Colonic mucosa (tissue), 4 donors: ENCODE measurements around the gene ATP1B1. TPM values are rescaled to one million over a fixed set of nuclear protein-coding genes. Genes with fewer than 3 reads are reported as not detected.
A peak's percentile ranks its signal among the peaks of the same experiment; 100 is the strongest.

Experiments
- DNase-seq: peaks from one replicate; pipeline ENCODE4 v3.0.0-alpha.2; 2020
- H3K27ac ChIP-seq: fragments of 200-600 bp; one replicate; pipeline ENCODE4 v1.8.0; 2021
- H3K27me3 ChIP-seq: fragments of 200-600 bp; one replicate; pipeline ENCODE4 v1.8.0; 2021
- H3K36me3 ChIP-seq: fragments of 200-600 bp; one replicate; pipeline ENCODE4 v1.8.0; 2021
- H3K4me1 ChIP-seq: fragments of 200-600 bp; one replicate; pipeline ENCODE4 v1.8.0; 2021; ENCODE audit warnings: mild to moderate bottlenecking
- H3K4me3 ChIP-seq: fragments of 200-600 bp; one replicate; pipeline ENCODE4 v1.8.0; 2021
- H3K9ac ChIP-seq, 2 donors: one replicate each; pipeline ENCODE4 v1.7.0; 2013; ENCODE audit warnings: control low read depth in 2 of 2, low read depth in 2 of 2, low read length in 2 of 2
- H3K9me3 ChIP-seq: fragments of 200-600 bp; one replicate; pipeline ENCODE4 v1.8.0; 2021
- CTCF ChIP-seq: fragments of 200-600 bp; IDR thresholded peaks from one replicate; pipeline ENCODE4 v1.8.0; 2022; ENCODE audit warnings: antibody characterized with exemption, mild to moderate bottlenecking
- intact Hi-C: fragments of 100-400 bp; cut with DNase I; formaldehyde crosslinking; loops from one replicate; pipeline ENCODE4 v1.14.1; 2022
- total RNA-seq, 2 donors: library from RNA; stranded (reverse); fragmentation: NEBNext Ultra II Directional in 1 of 2; extraction: Animal tissue kit (Norgen Biotek cat#: 25700) in 1 of 2; gene quantifications; one replicate each; pipeline ENCODE4 v1.2.1, GENCODE V29; 2021
- donor health status: healthy.
- donor health status: DM: no; HTN: no; CAD: no.
- donor health status: DM: no; HTN: no; CAD: no.

The ATP1B1 gene
- total RNA-seq, 2 donors from 2014 or later: 378 to 678 TPM

- TF ChIP-seq CTCF: no peak
- H3K27me3 ChIP-seq: no peaks in the 10 kb centered on the region
- no peaks in the 10 kb centered on the region for H3K9me3 ChIP-seq
- H3K9ac ChIP-seq: no peak overlapping the region
- H3K4me3 ChIP-seq: no peak overlapping the region
- no peak overlapping the region for H3K27ac ChIP-seq
- intact Hi-C loops: loop anchor here (10.0 kb wide), 1 partner anchor 518 kb away; no protein-coding TSS in a partner anchor
- DNase-seq: no peak
- H3K36me3 ChIP-seq: no peaks in the 10 kb centered on the region
- no peaks in the 10 kb centered on the region for H3K4me1 ChIP-seq
Observed at GRCh38 chr1:169133228-169133576, 26.7 kb downstream of the ATP1B1 start.

GRCh38 chr1:169133801-169134502 is 27.5 kb downstream of the ATP1B1 start:
- no peaks in the 10 kb centered on the region for H3K36me3 ChIP-seq
- no peaks in the 10 kb centered on the region for H3K27me3 ChIP-seq
- H3K9ac ChIP-seq: no peak overlapping the region
- peak; percentile 30 for TF ChIP-seq CTCF
- intact Hi-C loops: loop anchor here (10.0 kb wide), 1 partner anchor 519 kb away; no protein-coding TSS in a partner anchor
- no peak overlapping the region for H3K4me3 ChIP-seq
- no peak overlapping the region for H3K27ac ChIP-seq
- H3K9me3 ChIP-seq: no peaks in the 10 kb centered on the region
- H3K4me1 ChIP-seq: no peaks in the 10 kb centered on the region
- DNase-seq: no peak

GRCh38 chr1:169137357-169137756 is 30.9 kb downstream of the ATP1B1 start:
- no peak overlapping the region for H3K9ac ChIP-seq
- H3K4me3 ChIP-seq: no peak overlapping the region
- no peaks in the 10 kb centered on the region for H3K9me3 ChIP-seq
- H3K36me3 ChIP-seq: no peaks in the 10 kb centered on the region
- TF ChIP-seq CTCF: no peak
- DNase-seq: no peak
- no peaks in the 10 kb centered on the region for H3K27me3 ChIP-seq
- intact Hi-C loops: loop anchor here (5.0 to 10.0 kb wide), 2 partner anchors 225 to 523 kb away; no protein-coding TSS in a partner anchor
- no peaks in the 10 kb centered on the region for H3K4me1 ChIP-seq
- no peak overlapping the region for H3K27ac ChIP-seq

- no peaks in the 10 kb centered on the region for H3K27me3 ChIP-seq
- TF ChIP-seq CTCF: no peak
- no peak overlapping the region for H3K4me3 ChIP-seq
- H3K9ac ChIP-seq: no peak overlapping the region
- intact Hi-C loops: loop anchor here (5.0 to 10.0 kb wide), 2 partner anchors 223 to 524 kb away; no protein-coding TSS in a partner anchor
- no peak overlapping the region for H3K27ac ChIP-seq
- DNase-seq: no peak
- no peaks in the 10 kb centered on the region for H3K9me3 ChIP-seq
- H3K36me3 ChIP-seq: no peaks in the 10 kb centered on the region
- no peaks in the 10 kb centered on the region for H3K4me1 ChIP-seq
Observed at GRCh38 chr1:169138866-169139670, 32.6 kb downstream of the ATP1B1 start.

GRCh38 chr1:169141356-169141755 is 34.9 kb downstream of the ATP1B1 start:
- DNase-seq: no peak
- H3K27ac ChIP-seq: no peak overlapping the region

More at GRCh38 chr1:169141356-169141755, 34.9 kb downstream of the ATP1B1 start:
- Histone ChIP-seq H3K9ac (no peak overlapping the region), H3K36me3 (no peaks in the 10 kb centered on the region), H3K4me3 (no peak overlapping the region), H3K4me1 (no peaks in the 10 kb centered on the region), H3K27me3 (no peaks in the 10 kb centered on the region), H3K9me3 (no peaks in the 10 kb centered on the region)
- intact Hi-C loops: no loop called here
- no peak for TF ChIP-seq CTCF
